T-helper 1 cell treated with Interleukin-12 subunit alpha and Interleukin-12 subunit beta and Interleukin-4 antibody, amounts not matched to agents 30 μg/mL and 1 μg/mL, for 36 hours (primary cell): ENCODE results near the gene ADGRB3.
"Not testable (repeated sequence)": the region's sequence is repeated elsewhere in the genome, so short reads cannot be mapped to it uniquely, and the experiment has no call there.

Source experiments
- H3K27ac Mint-ChIP-seq: one replicate; pipeline ENCODE4 v1.8.0; 2021; ENCODE audit warnings: mild to moderate bottlenecking, mixed read lengths
- H3K27me3 Mint-ChIP-seq: one replicate; pipeline ENCODE4 v1.8.0; 2021; ENCODE audit warnings: low read depth, mixed read lengths
- H3K36me3 Mint-ChIP-seq: one replicate; pipeline ENCODE4 v1.8.0; 2021; ENCODE audit warnings: low read depth, mixed read lengths
- H3K4me1 Mint-ChIP-seq: one replicate; pipeline ENCODE4 v1.8.0; 2021; ENCODE audit warnings: low read depth, mixed read lengths
- H3K4me3 Mint-ChIP-seq: one replicate; pipeline ENCODE4 v1.8.0; 2021; ENCODE audit warnings: mild to moderate bottlenecking, moderate library complexity, mixed read lengths
- H3K9me3 Mint-ChIP-seq: one replicate; pipeline ENCODE4 v1.8.0; 2021; ENCODE audit warnings: mixed read lengths

ADGRB3 gene

GRCh38 chr6:68756454-68757375 lies 121.6 kb downstream of the ADGRB3 start:
- Mint-ChIP-seq H3K27ac (no peak overlapping the region), H3K36me3 (no peaks in the 10 kb centered on the region), H3K27me3 (no peaks in the 10 kb centered on the region), H3K4me1 (no peaks in the 10 kb centered on the region), H3K4me3 (no peak overlapping the region), H3K9me3 (no peaks in the 10 kb centered on the region)

DNA sequence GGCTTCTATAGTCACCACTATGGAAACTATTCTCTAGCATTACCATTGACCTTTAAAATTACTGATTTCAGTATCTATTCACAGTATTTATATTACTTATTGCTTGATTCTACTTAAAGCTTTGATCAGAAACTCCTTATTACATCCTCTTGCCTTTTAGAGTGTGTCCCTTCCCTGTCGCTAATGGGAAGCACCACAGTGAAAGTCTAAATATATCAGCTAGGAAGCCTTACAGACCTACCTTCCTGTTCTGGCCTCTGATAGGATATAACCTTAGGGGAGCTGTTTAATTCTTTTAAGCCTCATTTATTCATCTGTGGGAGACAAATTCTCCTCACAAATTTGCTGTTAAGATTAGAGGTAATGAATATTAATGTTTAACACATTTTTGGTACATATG lies 122.7 kb downstream of the ADGRB3 start:
- Mint-ChIP-seq H3K4me3 (no peak overlapping the region), H3K4me1 (no peaks in the 10 kb centered on the region), H3K9me3 (no peaks in the 10 kb centered on the region), H3K36me3 (no peaks in the 10 kb centered on the region), H3K27ac (no peak overlapping the region), H3K27me3 (no peaks in the 10 kb centered on the region)

DNA sequence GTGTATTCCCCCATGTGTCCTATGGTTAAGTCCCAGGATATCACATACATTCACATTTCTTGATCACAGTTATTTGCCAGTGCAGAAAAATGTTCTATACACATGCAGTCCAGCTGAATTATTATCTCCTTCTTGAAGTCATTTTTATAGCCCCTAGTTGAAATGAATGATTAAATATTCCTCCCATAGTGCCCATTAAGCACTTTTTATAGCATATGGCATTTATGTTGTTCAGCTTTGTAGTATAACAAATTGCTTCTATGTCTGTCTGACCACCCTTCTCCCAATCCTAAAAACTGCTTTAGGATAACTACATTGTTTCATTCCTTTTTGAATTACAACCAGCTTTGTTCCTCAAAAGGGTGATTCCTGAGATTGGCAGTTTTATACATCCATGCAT lies 123.5 kb downstream of the ADGRB3 start:
- Mint-ChIP-seq H3K27ac (no peak overlapping the region), H3K27me3 (no peaks in the 10 kb centered on the region), H3K4me1 (no peaks in the 10 kb centered on the region), H3K9me3 (no peaks in the 10 kb centered on the region), H3K36me3 (no peaks in the 10 kb centered on the region), H3K4me3 (no peak overlapping the region)

- H3K27ac Mint-ChIP-seq = no peak overlapping the region
- H3K36me3 Mint-ChIP-seq = no peaks in the 10 kb centered on the region
- H3K4me3 Mint-ChIP-seq = no peak overlapping the region
- no peaks in the 10 kb centered on the region for H3K9me3 Mint-ChIP-seq
- no peaks in the 10 kb centered on the region for H3K27me3 Mint-ChIP-seq
- no peaks in the 10 kb centered on the region for H3K4me1 Mint-ChIP-seq
Measured at GRCh38 chr6:68760485-68760884, 125.4 kb downstream of the ADGRB3 start.

- H3K4me1 Mint-ChIP-seq = no peaks in the 10 kb centered on the region
- no peaks in the 10 kb centered on the region for H3K27me3 Mint-ChIP-seq
- no peaks in the 10 kb centered on the region for H3K9me3 Mint-ChIP-seq
- no peak overlapping the region for H3K27ac Mint-ChIP-seq
- no peak overlapping the region for H3K4me3 Mint-ChIP-seq
- H3K36me3 Mint-ChIP-seq = no peaks in the 10 kb centered on the region
Measured at GRCh38 chr6:68760941-68761676, 126.0 kb downstream of the ADGRB3 start.

DNA sequence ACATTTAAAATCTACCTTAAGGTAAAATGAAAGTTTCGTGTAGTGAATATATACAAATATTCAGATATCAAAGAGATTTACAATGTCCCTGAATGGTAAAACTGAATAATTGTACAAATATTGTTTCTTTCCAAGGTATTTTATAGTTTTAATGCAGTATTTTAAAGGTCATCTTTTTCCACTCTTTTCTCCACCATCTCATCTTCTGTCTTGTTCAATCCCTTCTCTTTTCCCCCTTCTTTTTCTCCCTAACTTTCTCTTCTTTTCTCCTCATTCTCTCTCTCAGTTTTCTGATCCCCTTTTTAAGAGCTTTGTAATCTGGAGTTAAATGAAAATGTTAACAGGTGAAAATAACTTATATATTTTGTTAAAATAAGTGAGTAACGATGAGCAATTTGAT lies 126.9 kb downstream of the ADGRB3 start:
- Mint-ChIP-seq H3K27me3 (no peaks in the 10 kb centered on the region), H3K9me3 (no peaks in the 10 kb centered on the region), H3K36me3 (no peaks in the 10 kb centered on the region), H3K4me1 (no peaks in the 10 kb centered on the region), H3K4me3 (no peak overlapping the region), H3K27ac (no peak overlapping the region)

DNA sequence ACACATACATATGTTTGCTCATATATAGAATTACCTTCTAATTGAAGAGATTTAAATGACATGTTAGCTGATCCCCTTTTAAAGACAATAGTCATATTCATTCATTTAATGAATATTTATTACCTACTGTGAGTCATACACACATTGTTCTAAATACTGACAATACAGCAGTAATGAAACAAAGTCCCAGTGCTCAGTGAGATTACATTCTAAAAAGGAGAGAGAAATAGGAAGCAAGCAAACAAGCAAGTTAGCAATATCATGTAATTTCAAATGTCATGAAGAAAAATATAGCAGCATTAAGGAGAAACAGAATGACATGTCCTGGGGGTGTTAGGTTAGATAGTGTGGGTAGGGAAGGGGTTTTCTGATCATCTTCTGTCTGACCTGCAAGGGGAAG lies 136.3 kb downstream of the ADGRB3 start:
- Mint-ChIP-seq H3K9me3 (no peaks in the 10 kb centered on the region), H3K27me3 (no peaks in the 10 kb centered on the region), H3K4me3 (no peak overlapping the region), H3K36me3 (no peaks in the 10 kb centered on the region), H3K4me1 (no peaks in the 10 kb centered on the region), H3K27ac (no peak overlapping the region)

GRCh38 chr6:68774843-68775242 lies 139.8 kb downstream of the ADGRB3 start:
- no peaks in the 10 kb centered on the region for H3K36me3 Mint-ChIP-seq
- no peaks in the 10 kb centered on the region for H3K4me1 Mint-ChIP-seq
- H3K27me3 Mint-ChIP-seq = no peaks in the 10 kb centered on the region
- H3K4me3 Mint-ChIP-seq = no peak overlapping the region
- H3K27ac Mint-ChIP-seq = no peak overlapping the region
- H3K9me3 Mint-ChIP-seq = no peaks in the 10 kb centered on the region

DNA sequence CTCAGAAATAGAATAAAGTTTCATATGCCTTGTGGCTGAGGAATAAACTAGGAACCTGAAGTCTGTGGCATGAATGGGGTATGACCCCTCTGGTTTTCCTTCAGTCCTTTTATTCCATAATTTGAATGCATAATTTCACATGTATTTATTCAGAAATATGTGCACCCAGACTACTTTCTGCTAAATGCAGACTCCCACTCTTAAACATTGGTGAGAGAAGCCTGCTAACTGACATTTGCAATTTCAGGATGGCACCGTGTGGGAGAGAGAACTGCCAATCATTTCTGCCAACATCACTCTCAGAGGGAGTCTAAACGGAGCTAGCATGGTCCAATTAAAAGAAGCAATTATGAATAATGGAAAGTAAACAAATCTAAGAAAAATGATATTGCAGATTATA lies 141.3 kb downstream of the ADGRB3 start:
- Mint-ChIP-seq H3K27ac (no peak overlapping the region), H3K27me3 (no peaks in the 10 kb centered on the region), H3K4me1 (no peaks in the 10 kb centered on the region), H3K9me3 (no peaks in the 10 kb centered on the region), H3K36me3 (no peaks in the 10 kb centered on the region), H3K4me3 (no peak overlapping the region)

DNA sequence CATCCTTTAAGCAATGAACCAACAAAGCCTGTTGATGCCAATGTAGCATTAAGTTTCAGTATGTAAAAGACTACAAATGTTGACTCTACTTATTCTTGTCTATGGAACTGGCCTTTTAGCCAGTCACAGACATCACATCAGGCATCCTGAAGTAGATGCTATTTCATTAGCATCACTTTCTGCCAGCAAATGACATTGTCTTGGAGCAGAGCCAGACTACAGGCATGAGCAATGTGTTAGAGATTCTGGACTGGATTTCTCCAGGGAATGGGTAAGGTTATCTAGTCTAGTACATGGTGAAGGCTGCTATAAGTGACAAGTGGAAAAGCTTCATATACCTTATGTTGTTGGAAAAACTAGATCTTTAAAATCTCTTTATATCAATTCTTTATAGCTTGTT lies 142.9 kb downstream of the ADGRB3 start:
- Mint-ChIP-seq H3K27me3 (no peaks in the 10 kb centered on the region), H3K36me3 (no peaks in the 10 kb centered on the region), H3K27ac (no peak overlapping the region), H3K4me3 (no peak overlapping the region), H3K9me3 (no peaks in the 10 kb centered on the region), H3K4me1 (no peaks in the 10 kb centered on the region)

GRCh38 chr6:68778356-68779020 lies 143.4 kb downstream of the ADGRB3 start:
- Mint-ChIP-seq H3K9me3 (no peaks in the 10 kb centered on the region), H3K36me3 (no peaks in the 10 kb centered on the region), H3K27ac (no peak overlapping the region), H3K27me3 (no peaks in the 10 kb centered on the region), H3K4me1 (no peaks in the 10 kb centered on the region), H3K4me3 (no peak overlapping the region)

DNA sequence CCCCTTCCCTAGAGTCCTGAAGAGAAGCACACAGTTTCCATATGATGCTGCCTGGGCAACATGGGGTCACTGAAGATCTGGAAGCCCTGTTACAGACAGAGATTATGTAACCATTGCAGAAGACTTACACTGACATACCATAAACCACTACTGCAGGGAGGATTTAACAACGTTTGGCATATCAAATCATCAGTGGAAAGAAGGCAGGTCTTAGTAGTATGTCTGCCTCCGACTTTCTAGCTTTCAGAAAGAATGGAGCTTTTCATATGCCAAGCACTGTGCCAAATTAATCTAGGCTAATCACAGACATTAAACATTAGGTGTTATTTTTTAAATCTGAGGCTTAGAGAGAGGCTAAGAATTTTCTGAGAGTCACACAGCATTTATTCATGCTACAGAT lies 144.3 kb downstream of the ADGRB3 start:
- Mint-ChIP-seq H3K27me3 (no peaks in the 10 kb centered on the region), H3K4me1 (no peaks in the 10 kb centered on the region), H3K27ac (no peak overlapping the region), H3K4me3 (no peak overlapping the region), H3K9me3 (no peaks in the 10 kb centered on the region), H3K36me3 (no peaks in the 10 kb centered on the region)

DNA sequence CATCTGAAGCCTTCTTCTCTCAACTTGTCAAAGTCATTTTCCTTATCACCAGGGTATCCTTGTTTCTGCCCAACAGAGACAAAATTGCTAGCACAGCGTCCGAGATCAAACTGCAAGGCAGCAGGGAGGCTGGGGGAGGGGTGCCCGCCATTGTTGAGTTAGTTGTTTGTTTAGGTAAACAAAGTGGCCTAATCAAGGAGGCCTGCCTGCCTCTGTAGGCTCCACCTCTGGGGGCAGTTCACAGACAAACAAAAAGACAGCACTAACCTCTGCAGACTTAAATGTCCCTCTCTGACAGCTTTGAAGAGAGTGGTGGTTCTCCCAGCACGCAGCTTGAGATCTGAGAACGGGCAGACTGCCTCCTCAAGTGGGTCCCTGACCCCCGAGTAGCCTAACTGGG lies 155.0 kb downstream of the ADGRB3 start:
- not testable (repeated sequence) for H3K9me3 Mint-ChIP-seq, H3K27me3 Mint-ChIP-seq, H3K27ac Mint-ChIP-seq, H3K36me3 Mint-ChIP-seq, H3K4me3 Mint-ChIP-seq, H3K4me1 Mint-ChIP-seq

- not testable (repeated sequence) for H3K4me1 Mint-ChIP-seq, H3K9me3 Mint-ChIP-seq, H3K27me3 Mint-ChIP-seq, H3K36me3 Mint-ChIP-seq, H3K4me3 Mint-ChIP-seq, H3K27ac Mint-ChIP-seq
Measured at GRCh38 chr6:68814976-68815375, 179.9 kb downstream of the ADGRB3 start.

- no peak overlapping the region for H3K4me3 Mint-ChIP-seq
- no peaks in the 10 kb centered on the region for H3K4me1 Mint-ChIP-seq
- no peak overlapping the region for H3K27ac Mint-ChIP-seq
- H3K36me3 Mint-ChIP-seq = no peaks in the 10 kb centered on the region
- H3K27me3 Mint-ChIP-seq = no peaks in the 10 kb centered on the region
- no peaks in the 10 kb centered on the region for H3K9me3 Mint-ChIP-seq
Measured at GRCh38 chr6:68826501-68826900, 191.4 kb downstream of the ADGRB3 start.
